Esophagus squamous epithelium (tissue), 5 donors: ENCODE measurements around the gene ELF2. TPM values are rescaled to one million over a fixed set of nuclear protein-coding genes. Genes with fewer than 3 reads are reported as not detected.

Experiments used
- DNase-seq: peaks from one replicate; lab custom pipeline; 2025; lab: John Stamatoyannopoulos, UW
- H3K27ac ChIP-seq, 4 donors: fragments of 200-600 bp; sonication (generic); one replicate each; pipeline ENCODE4 v1.5.1; 2016 to 2019; ENCODE audit warnings: mild to moderate bottlenecking in 1 of 4
- H3K27me3 ChIP-seq, 4 donors: fragments of 200-600 bp; sonication (generic); 1 replicate in 3 of 4; 2 replicates in 1 of 4; pipeline versions ENCODE4 v1.5.1 to v1.6.0; 2017 to 2021; ENCODE audit warnings: antibody characterized with exemption in 1 of 4
- H3K36me3 ChIP-seq, 3 donors: fragments of 200-600 bp; sonication (generic); one replicate each; pipeline ENCODE4 v1.5.1; 2016 to 2019
- H3K4me1 ChIP-seq, 3 donors: fragments of 200-600 bp; sonication (generic); one replicate each; pipeline ENCODE4 v1.5.1; 2017 to 2019
- H3K4me3 ChIP-seq, 4 donors: fragments of 200-600 bp; sonication (generic); 1 replicate in 3 of 4; 2 replicates in 1 of 4; pipeline ENCODE4 v1.5.1; 2016 to 2019; ENCODE audit warnings: mild to moderate bottlenecking in 2 of 4, moderate library complexity in 1 of 4
- H3K9me3 ChIP-seq, 3 donors: fragments of 200-600 bp; sonication (generic); one replicate each; pipeline ENCODE4 v1.5.1; 2016 to 2019
- POLR2A ChIP-seq, 4 donors: fragments of 450-650 bp; IDR thresholded peaks; one replicate each; pipeline ENCODE4 v1.6.1; 2017; ENCODE audit warnings: antibody characterized with exemption in 4 of 4, mild to moderate bottlenecking in 4 of 4, moderate library complexity in 3 of 4
- WGBS, 2 donors: methylation state at CpG; one replicate each; pipeline ENCODE4 v1.1.5; 2018; 5-methylcytosine and 5-hydroxymethylcytosine counted together
- intact Hi-C: fragments of 100-400 bp; cut with DNase I; formaldehyde crosslinking; loops from one replicate; pipeline ENCODE4 v1.15.0; 2022
- small RNA-seq, 4 donors: library from RNA; depleted of rRNA; stranded (forward); fragments of <200 nt; gene quantifications; one replicate each; pipeline ENCODE3, GENCODE V24; 2016
- total RNA-seq, 4 donors: library from RNA; depleted of rRNA; stranded (reverse); fragments of >200 nt; gene quantifications; one replicate each; pipeline ENCODE4 v1.1.0, GENCODE V29; 2016
- TF ChIP-seq, protein P1 (sequence below), 6 experiments: fragments of 450-650 bp in 4 of 6; fragments of 200-600 bp in 2 of 6; sonication (generic) in 2 of 6; IDR thresholded peaks; one replicate each; pipeline ENCODE4 v1.5.1; 2016 to 2019; ENCODE audit warnings: antibody characterized with exemption in 6 of 6, mild to moderate bottlenecking in 4 of 6, moderate library complexity in 4 of 6
- donor health status: DM: yes; HTN: yes; CAD: no.

Gene ELF2
- total RNA-seq, 4 donors from 2014 or later: 17.6 to 47.3 (median 22.1) TPM

- no peaks in the 10 kb centered on the region for H3K9me3 ChIP-seq
- TF ChIP-seq, protein P1, sequence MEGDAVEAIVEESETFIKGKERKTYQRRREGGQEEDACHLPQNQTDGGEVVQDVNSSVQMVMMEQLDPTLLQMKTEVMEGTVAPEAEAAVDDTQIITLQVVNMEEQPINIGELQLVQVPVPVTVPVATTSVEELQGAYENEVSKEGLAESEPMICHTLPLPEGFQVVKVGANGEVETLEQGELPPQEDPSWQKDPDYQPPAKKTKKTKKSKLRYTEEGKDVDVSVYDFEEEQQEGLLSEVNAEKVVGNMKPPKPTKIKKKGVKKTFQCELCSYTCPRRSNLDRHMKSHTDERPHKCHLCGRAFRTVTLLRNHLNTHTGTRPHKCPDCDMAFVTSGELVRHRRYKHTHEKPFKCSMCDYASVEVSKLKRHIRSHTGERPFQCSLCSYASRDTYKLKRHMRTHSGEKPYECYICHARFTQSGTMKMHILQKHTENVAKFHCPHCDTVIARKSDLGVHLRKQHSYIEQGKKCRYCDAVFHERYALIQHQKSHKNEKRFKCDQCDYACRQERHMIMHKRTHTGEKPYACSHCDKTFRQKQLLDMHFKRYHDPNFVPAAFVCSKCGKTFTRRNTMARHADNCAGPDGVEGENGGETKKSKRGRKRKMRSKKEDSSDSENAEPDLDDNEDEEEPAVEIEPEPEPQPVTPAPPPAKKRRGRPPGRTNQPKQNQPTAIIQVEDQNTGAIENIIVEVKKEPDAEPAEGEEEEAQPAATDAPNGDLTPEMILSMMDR (IDR thresholded peaks at IDR 0.05): no peak
- no peak for TF ChIP-seq POLR2A (IDR thresholded peaks at IDR 0.05)
- H3K4me1 ChIP-seq: no peaks in the 10 kb centered on the region
- WGBS, 2 donors: 78 to 89% methylated on average over 2 of the region's 2 CpGs
- peak overlapping the region in 2 of 4 donors; percentile 24 to 47 for H3K27ac ChIP-seq
- intact Hi-C loops: no loop called here
- no peaks in the 10 kb centered on the region for H3K27me3 ChIP-seq
- H3K4me3 ChIP-seq: no peak overlapping the region
- H3K36me3 ChIP-seq: no peaks in the 10 kb centered on the region
- no peak for DNase-seq
Observed at GRCh38 chr4:139007640-139008039, 169.4 kb downstream of the ELF2 start.

Small RNAs within 50 kb of the gene (small RNA-seq; reads per million reads assigned to genes)
- gene RF00017: 0 reads per million in 4 donors
- 0 reads per million in 4 donors for gene RF00019
- gene RN7SL382P: 0 reads per million in 4 donors
- gene RNU6-531P: 0 reads per million in 4 donors

Other genes starting within 250 kb of the ELF2 start
- 10 to 100 TPM in 1 of 4 donors, 1 to 10 TPM in 3; 4.4 to 19.0 (median 6.9) TPM for gene NOCT, start 161.4 kb downstream of the ELF2 start, total RNA-seq
- gene MGARP, start 103.0 kb upstream of the ELF2 start, total RNA-seq: under 1 TPM in 1 of 4 donors, not detected in 3; 0.38 TPM
- 10 to 100 TPM; 28.8 to 51.1 (median 38.4) TPM for gene NAA15, start 124.3 kb upstream of the ELF2 start, total RNA-seq
- gene NDUFC1, start 125.3 kb upstream of the ELF2 start, total RNA-seq: 10 to 100 TPM; 24.6 to 57.5 (median 40.9) TPM